ENCODE measurements around the gene JMJD8. TPM values are rescaled to one million over a fixed set of nuclear protein-coding genes. Genes with fewer than 3 reads are reported as not detected.

The JMJD8 gene
- total RNA-seq, 1 experiment from 2014 or later = 73.9 TPM

DNA sequence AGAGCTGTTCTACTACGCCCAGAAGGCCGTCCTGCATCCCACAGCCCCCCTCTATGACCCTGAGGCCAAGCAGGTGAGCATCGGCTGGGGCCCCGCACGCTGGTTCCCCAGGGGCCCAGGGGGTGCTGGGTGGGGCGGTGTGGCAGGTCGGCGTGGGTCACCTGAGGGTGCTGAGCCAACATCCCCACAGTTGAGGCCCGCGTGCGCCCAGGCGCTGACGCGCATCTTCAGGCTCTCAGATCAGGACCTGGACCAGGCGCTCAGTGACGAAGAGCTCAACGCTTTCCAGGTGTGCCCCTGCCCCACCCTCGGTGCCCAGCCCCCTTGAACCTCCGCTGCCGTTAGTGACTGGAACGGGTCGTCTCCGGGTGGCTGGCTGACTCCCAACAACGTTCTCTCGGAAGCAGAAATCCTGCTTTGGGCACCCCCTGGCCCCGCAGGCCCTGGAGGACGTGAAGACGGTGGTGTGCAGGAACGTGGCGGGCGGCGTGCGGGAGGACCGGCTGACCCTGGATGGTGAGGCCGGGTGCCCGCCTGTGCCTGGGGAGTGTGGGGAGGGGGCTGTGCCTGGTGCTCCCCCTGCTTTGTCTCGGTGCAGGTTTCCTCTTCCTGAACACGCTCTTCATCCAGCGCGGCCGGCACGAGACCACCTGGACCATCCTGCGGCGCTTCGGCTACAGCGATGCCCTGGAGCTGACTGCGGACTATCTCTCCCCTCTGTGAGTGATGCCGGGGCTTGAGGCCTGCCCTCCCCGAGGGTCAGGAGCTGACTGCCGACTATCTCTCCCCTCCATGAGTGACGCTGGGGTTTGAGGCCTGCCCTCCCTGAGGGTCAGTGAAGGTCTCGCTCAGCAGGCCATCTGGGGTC, 13.4 kb downstream of the JMJD8 start:
- intact Hi-C loops (cut with micrococcal nuclease; ENCODE audit: unreplicated experiment) = no loop called here

DNA sequence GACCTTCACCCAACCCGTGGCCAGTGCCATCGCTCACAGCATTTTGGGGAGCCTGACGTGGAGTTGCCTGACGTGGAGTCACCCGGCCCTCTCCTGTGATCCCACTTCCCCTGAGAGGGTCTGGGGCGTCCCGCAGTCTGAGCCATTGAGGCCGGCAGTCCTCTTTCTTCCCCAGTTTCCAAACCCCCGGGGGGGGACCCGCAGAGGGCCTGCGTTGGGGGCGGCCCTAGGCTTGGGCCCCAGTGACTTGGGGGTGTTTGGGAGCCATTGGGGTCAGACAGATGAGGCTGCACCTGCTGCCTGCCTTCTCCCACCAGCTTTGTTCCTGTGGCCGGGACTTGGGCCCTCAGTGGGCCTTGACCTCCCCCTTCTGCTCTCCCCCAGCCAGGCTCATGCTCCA, 14.5 kb downstream of the JMJD8 start:
- Histone ChIP-seq H3K4me1 (ENCODE audit: control insufficient read depth, insufficient read depth, low read length) (peaks cover 22% of the 10 kb centered on the region), H3K9me3 (ENCODE audit: control insufficient read depth, insufficient read depth, low read depth, low read length) (no peaks in the 10 kb centered on the region), H3K27me3 (ENCODE audit: control insufficient read depth, insufficient read depth, low read length) (no peaks in the 10 kb centered on the region), H3K36me3 (ENCODE audit: control insufficient read depth, insufficient read depth, low read length) (peaks cover 3% of the 10 kb centered on the region; the same call in 1 of the 2 replicates), H3K4me3 (ENCODE audit: low read depth in 2 of 2, low read length in 2 of 2) (no peak overlapping the region), H3K27ac (ENCODE audit: low read length) (no peak overlapping the region)
- BruUV-seq (replicated peaks) = no TSS peak
- in situ Hi-C loops (cut with HindIII; ENCODE audit: low pct_unique_long_range_greater_than_20kb, low sequenced_read_pairs) = no loop called here
- DNase-seq (ENCODE audit: low read depth, low spot score) = no peak
- CTCF ChIA-PET = no interaction called here
- intact Hi-C loops (cut with micrococcal nuclease; ENCODE audit: unreplicated experiment) = no loop called here
- TF ChIP-seq, protein P1, sequence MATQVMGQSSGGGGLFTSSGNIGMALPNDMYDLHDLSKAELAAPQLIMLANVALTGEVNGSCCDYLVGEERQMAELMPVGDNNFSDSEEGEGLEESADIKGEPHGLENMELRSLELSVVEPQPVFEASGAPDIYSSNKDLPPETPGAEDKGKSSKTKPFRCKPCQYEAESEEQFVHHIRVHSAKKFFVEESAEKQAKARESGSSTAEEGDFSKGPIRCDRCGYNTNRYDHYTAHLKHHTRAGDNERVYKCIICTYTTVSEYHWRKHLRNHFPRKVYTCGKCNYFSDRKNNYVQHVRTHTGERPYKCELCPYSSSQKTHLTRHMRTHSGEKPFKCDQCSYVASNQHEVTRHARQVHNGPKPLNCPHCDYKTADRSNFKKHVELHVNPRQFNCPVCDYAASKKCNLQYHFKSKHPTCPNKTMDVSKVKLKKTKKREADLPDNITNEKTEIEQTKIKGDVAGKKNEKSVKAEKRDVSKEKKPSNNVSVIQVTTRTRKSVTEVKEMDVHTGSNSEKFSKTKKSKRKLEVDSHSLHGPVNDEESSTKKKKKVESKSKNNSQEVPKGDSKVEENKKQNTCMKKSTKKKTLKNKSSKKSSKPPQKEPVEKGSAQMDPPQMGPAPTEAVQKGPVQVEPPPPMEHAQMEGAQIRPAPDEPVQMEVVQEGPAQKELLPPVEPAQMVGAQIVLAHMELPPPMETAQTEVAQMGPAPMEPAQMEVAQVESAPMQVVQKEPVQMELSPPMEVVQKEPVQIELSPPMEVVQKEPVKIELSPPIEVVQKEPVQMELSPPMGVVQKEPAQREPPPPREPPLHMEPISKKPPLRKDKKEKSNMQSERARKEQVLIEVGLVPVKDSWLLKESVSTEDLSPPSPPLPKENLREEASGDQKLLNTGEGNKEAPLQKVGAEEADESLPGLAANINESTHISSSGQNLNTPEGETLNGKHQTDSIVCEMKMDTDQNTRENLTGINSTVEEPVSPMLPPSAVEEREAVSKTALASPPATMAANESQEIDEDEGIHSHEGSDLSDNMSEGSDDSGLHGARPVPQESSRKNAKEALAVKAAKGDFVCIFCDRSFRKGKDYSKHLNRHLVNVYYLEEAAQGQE (IDR thresholded peaks at IDR 0.05; ENCODE audit: insufficient read depth in 1 of 2, low read depth in 2 of 2, low read length in 1 of 2) = no peak
- TF ChIP-seq TCF7L2 (IDR thresholded peaks at IDR 0.05; ENCODE audit: low read depth, low read length) = no peak
- TF ChIP-seq SIN3A (IDR thresholded peaks at IDR 0.05; ENCODE audit: borderline replicate concordance, insufficient read depth, low read depth, low read length) = no peak
- no peak for TF ChIP-seq POLR2AphosphoS5 (IDR thresholded peaks at IDR 0.05; ENCODE audit: low read depth, low read length)
- TF ChIP-seq CTCF (IDR thresholded peaks at IDR 0.05) = no peak
- ATAC-seq = no peak
- POLR2A ChIA-PET = no interaction called here

More for the DNA sequence above, 13.4 kb downstream of the JMJD8 start:
- Histone ChIP-seq H3K27me3 (ENCODE audit: control insufficient read depth, insufficient read depth, low read length) (no peaks in the 10 kb centered on the region), H3K4me1 (ENCODE audit: control insufficient read depth, insufficient read depth, low read length) (peaks cover 28% of the 10 kb centered on the region), H3K27ac (ENCODE audit: low read length) (no peak overlapping the region), H3K9me3 (ENCODE audit: control insufficient read depth, insufficient read depth, low read depth, low read length) (no peaks in the 10 kb centered on the region), H3K36me3 (ENCODE audit: control insufficient read depth, insufficient read depth, low read length) (peaks cover 3% of the 10 kb centered on the region; the same call in 1 of the 2 replicates), H3K4me3 (ENCODE audit: low read depth in 2 of 2, low read length in 2 of 2) (no peak overlapping the region)
- CTCF ChIA-PET = no interaction called here
- no peak for ATAC-seq
- TF ChIP-seq CTCF (IDR thresholded peaks at IDR 0.05) = no peak
- TF ChIP-seq, protein P1 (IDR thresholded peaks at IDR 0.05; ENCODE audit: insufficient read depth in 1 of 2, low read depth in 2 of 2, low read length in 1 of 2) = no peak
- no peak for TF ChIP-seq POLR2AphosphoS5 (IDR thresholded peaks at IDR 0.05; ENCODE audit: low read depth, low read length)
- TF ChIP-seq TCF7L2 (IDR thresholded peaks at IDR 0.05; ENCODE audit: low read depth, low read length) = no peak
- TF ChIP-seq SIN3A (IDR thresholded peaks at IDR 0.05; ENCODE audit: borderline replicate concordance, insufficient read depth, low read depth, low read length) = no peak
- POLR2A ChIA-PET = no interaction called here
- DNase-seq (ENCODE audit: low read depth, low spot score) = no peak
- in situ Hi-C loops (cut with HindIII; ENCODE audit: low pct_unique_long_range_greater_than_20kb, low sequenced_read_pairs) = no loop called here
- BruUV-seq (replicated peaks) = TSS peak; percentile 50
